ENCODE data around the gene RET. TPM values are rescaled to one million over a fixed set of nuclear protein-coding genes. Genes with fewer than 3 reads are reported as not detected.

RET gene
- polyA plus RNA-seq, 1 donor: 3.4 TPM

- DNase-seq (ENCODE audit: low read depth): no peak
Observed at GRCh38 chr10:43044448-43044921, 32.4 kb upstream of the RET start.

GRCh38 chr10:43044961-43045621 lies 31.8 kb upstream of the RET start:
- DNase-seq (ENCODE audit: low read depth): no peak

DNA sequence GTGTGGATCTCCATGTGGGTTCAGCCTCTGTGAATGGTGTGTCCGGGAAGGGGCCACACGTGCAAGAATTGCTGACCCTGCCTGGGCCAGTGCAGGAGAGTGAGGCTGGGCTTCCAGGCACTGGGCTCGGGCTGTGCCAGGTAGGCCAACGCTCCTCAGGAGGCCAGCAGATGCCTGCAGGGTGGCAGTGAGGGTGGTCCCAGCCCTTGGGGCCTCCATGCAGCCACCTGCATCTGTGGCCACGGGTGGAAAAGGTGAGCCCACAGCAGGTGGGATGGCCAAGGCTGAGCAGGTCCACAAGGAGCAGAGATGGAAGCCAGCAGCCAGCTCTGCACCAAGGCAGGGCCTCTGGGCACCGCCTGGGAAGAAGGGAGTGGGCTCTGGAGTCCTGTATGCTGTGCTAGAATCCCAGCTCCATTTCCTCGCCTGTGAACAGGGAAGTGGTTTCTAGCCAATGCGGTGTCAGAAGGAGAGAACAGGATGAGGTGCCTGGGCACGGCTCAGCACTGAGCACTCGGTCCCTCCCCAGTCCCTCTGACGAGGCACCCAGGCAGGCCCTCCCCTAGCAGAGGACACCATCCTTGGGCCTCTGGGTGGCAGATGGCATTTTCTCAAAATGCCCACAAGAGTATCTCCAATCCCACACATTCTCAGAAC lies 31.1 kb upstream of the RET start:
- DNase-seq (ENCODE audit: low read depth): no peak

DNA sequence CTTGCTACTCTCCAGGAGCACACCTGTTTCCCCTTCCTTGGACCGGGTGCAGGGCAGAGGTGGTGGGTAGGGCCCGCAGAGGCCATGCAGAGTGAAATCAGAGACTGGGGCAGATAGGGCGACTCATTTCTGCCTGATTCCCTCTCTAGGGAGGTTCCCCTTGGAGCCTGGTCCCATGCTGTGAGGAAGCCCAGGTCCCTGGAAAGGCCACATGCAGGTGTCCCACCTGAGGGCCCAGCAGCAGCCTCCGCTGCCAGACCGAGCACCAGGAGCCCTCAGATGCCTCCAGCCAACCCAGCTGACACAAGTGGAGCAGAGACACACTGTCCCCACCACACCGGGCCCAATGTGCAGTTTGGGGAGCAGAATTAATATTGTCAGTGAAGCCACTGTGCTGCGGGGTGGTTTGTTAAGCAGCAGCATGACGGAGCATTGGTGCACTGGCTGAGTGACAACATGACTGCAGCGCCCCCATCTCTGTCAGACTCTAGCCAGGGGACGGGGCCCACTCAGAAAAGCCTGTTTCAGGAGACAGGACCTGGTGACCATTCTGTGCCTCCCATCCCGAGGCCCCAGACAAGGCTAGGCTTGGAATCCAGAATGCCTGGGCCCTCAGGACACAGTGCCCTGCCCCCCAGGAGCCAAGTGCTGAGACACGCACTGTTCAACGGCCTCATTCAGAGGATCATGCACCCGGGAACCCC lies 30.4 kb upstream of the RET start:
- DNase-seq (ENCODE audit: low read depth): no peak

DNA sequence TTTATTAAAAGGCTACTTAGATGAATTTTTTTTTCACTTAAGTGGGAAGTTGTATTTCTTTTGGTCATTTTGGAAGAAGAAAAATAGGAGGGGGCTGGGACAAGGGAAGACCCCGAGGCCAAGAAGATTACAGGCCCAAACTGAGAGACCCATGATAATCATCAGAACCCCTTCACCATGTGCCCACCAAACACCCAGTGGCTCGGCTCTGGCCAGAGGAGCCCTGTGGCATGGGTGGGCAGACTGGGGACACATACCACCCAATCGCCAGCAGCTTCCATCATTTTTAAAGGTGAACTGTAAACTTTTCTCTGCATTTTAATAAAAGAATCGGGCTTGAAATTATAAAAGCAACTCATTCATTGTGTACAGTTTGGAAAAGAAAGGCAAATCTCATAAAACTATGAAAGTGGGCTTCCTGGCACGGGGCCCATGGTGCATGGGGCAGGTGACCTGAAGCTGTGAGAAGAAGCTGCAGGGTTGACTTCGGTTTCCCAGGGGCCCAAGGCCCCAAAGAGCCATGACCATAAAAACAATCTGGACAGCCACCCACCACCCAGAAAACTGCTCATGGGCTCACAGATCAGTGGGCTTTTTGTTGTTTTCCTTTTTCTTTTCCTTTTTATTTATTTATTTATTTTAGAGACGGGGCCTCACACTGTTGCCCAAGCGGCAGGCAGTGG lies 29.4 kb upstream of the RET start:
- no peak for DNase-seq (ENCODE audit: low read depth)

DNA sequence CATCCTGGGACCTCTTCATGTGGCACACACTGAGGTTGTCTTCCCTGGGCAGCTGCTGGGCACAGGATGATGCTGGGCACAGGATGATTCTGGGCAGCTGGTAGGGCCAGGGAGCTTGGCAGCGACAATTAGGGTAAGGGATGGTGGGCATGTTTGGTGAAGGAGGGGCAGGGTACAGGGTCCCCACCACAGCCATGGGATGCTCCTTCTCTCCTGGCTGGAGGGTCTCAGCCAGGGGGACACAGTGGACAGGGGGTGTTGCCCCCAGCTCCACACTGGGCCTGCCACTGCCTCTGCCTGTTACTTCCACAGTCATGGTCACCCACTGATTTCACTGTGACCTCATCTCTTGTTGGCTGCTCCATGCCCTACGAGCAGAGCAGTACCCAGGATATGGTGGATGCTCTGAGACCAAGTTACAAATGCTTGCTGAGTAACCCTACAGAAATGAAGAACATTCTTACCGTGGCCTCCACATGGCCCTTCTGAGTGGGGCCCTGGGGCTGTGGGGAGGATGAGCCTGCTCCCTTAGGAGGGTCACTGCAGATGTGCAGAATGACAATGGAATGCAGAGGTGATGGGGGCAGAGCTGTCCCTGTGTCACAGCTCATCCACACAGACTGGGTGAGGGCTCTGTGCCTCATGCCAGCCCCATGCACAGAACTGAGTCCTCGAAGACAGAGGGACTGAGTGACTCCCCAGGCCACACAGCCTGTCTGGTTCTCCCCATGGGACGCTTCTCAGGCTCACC lies 28.4 kb upstream of the RET start:
- no peak for DNase-seq (ENCODE audit: low read depth)

GRCh38 chr10:43049081-43049551 lies 27.8 kb upstream of the RET start:
- DNase-seq (ENCODE audit: low read depth): no peak

GRCh38 chr10:43050011-43050410 lies 26.9 kb upstream of the RET start:
- no peak for DNase-seq (ENCODE audit: low read depth)

DNA sequence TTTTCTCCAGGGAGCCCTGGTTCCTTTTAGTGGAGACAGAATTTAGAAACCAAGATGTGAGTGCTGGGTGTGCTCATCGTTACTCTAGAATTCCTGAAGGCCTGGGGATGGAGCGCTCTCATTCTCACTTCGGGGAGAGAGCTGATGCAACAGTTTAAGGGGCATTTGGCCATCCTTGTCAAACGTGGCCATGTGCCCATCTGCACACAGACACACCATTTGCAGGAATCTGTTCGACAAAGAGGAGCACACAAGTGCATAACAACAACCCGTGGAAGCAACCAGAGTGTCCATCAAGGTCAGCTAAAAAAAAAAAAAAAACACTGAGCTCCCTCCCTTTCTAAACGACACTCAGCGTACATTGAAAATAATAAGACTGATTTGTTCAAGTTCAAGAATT lies 23.0 kb upstream of the RET start:
- DNase-seq (ENCODE audit: low read depth): no peak

GRCh38 chr10:43054593-43054992 lies 22.3 kb upstream of the RET start:
- DNase-seq (ENCODE audit: low read depth): no peak

- DNase-seq (ENCODE audit: low read depth): no peak
Observed at GRCh38 chr10:43055217-43055616, 21.7 kb upstream of the RET start.

DNA sequence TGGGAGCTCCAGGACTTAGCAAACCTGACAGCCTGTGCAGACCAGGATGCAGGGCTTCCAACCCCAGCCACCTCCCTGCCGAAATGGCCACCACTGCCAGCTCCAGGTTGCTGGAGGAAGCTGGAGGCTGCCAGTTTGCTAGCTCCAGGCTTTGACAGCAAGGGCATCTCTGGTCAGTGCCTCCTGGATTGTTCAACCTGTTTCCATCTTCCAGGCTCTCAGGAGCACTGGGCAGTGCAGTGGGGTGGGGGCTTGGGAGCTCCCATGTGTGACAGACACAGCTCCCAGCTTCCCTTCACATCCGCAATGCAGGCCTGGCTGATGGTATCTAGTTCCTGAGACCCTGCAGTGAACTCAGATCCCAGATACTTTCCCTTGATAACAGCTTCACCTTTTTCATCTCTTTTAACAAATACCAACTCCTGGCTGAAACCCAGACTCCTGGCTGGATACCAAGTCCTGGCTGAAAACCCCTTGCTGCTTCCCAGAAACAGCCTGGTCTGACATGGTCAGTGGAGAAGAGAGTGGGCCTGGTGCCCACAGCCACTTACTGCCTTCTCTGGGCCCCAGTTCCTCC lies 20.8 kb upstream of the RET start:
- no peak for DNase-seq (ENCODE audit: low read depth)

DNA sequence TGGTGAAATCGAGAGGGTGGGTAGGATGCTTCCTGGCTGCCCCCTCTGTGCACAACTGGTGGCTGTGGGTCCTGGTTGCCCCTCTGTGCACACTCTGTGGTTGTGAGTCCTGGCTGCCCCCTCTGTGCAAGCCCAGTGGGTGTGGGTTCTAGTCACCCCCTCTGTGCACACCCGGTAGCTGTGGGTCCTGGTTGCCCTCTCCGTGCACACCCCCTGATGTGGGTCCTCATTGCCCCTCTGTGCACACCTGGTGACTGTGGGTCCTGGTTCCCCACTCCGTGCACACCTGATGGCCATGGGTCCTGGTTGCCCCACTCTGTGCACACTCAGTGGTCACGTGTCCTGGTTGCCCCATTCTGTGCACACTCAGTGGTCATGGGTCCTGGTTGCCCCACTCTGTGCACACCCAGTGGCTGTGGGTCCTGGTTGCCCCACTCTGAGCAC lies 20.3 kb upstream of the RET start:
- no peak for DNase-seq (ENCODE audit: low read depth)

DNA sequence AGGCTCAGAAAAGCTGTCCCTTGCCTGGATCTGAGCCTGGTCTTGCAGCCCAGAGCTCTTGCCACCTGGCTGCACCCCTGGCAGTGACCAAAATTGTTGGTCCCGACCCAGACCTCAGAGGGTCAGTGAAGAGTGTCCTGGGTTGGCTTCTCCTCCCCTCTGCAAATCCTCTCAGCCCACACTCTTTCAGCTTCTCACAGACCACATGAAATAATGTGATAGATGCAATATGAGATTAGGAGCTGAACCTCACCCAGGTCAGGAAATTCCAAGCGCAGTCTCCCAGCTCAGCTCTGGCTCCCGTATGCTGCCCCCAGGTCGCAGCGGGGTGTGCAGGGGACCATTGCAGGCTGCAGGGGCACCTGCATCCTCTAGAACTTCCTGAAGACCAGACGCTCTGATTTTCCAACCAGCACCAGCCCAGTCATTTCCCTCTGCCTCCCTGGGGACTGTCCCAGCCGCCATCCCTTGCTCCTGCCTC lies 19.6 kb upstream of the RET start:
- no peak for DNase-seq (ENCODE audit: low read depth)

DNA sequence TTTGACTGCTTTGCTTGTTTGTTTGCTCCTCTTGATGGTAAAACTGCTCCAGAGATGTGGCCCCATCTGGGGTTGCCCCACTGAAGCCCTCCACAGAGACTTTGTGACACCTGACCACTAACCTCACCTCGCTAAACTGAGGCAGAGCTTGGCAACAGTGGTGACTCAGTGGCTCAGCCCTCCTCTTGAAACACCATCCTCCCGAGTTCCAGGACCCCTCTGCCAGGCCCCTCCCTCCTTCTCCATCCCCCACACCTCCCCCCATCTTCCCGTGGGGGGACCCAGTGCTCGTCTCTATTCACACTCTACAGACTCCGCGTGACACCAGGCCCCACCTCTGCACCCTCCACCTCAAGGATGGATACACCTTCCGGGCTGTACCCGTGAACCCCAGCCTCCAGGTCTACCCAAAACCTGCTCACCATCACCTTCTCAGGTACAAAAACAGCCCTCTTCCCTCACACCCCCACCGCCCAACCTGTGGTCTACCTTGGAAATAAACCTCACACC lies 19.0 kb upstream of the RET start:
- no peak for DNase-seq (ENCODE audit: low read depth)

- no peak for DNase-seq (ENCODE audit: low read depth)
Observed at GRCh38 chr10:43058716-43059335, 18.0 kb upstream of the RET start.

DNA sequence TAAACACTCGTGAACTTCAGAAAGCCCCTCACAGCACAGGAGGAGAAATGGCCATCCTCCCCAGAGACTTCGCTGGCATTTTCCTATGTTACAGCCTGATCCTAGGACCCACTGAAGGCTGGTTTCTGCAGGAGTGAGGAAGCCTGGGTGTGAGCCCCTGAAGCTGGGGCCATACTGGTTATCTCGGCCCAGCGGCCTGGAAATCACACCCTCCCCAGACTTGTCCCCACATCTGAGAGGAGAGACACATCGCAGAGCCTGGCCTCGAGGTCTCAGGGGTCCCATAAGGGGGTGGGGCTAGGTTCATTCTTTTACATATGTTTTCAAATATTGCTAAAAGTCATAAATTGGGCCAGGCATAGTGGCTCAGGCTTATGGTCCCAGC lies 17.5 kb upstream of the RET start:
- no peak for DNase-seq (ENCODE audit: low read depth)

- no peak for DNase-seq (ENCODE audit: low read depth)
Observed at GRCh38 chr10:43059828-43060227, 17.0 kb upstream of the RET start.

- no peak for DNase-seq (ENCODE audit: low read depth)
Observed at GRCh38 chr10:43060291-43060690, 16.6 kb upstream of the RET start.

GRCh38 chr10:43061331-43061730 lies 15.5 kb upstream of the RET start:
- no peak for DNase-seq (ENCODE audit: low read depth)
